ENCODE data around the gene TRIP6. TPM values are rescaled to one million over a fixed set of nuclear protein-coding genes. Genes with fewer than 3 reads are reported as not detected.

TRIP6 gene
- total RNA-seq, 4 donors from 2014 or later: 66.3 to 113 (median 80.7) TPM

GRCh38 chr7:100861616-100861985, 5.6 kb upstream of the TRIP6 start:
- no peak for DNase-seq (ENCODE audit: low spot score in 2 of 2)
- Histone ChIP-seq H3K27me3 (no peaks in the 10 kb centered on the region), H3K4me1 (peaks cover 17% of the 10 kb centered on the region), H3K4me3 (no peak overlapping the region), H3K36me3 (peaks cover 44% of the 10 kb centered on the region), H3K27ac (no peak overlapping the region), H3K9me3 (no peaks in the 10 kb centered on the region)
- no peak for TF ChIP-seq CTCF (IDR thresholded peaks at IDR 0.05)
- no peak for TF ChIP-seq POLR2AphosphoS5 (IDR thresholded peaks at IDR 0.05)
- TF ChIP-seq EP300 (IDR thresholded peaks at IDR 0.05): no peak
- no peak for TF ChIP-seq POLR2A (IDR thresholded peaks at IDR 0.05)
- 94% methylated on average over 13 of the region's 14 CpGs for WGBS

GRCh38 chr7:100863406-100863950, 3.7 kb upstream of the TRIP6 start:
- WGBS: 84% methylated on average over 10 of the region's 10 CpGs
- H3K4me1 ChIP-seq: peaks cover 31% of the 10 kb centered on the region
- no peak for DNase-seq (ENCODE audit: low spot score in 2 of 2)

GRCh38 chr7:100864263-100864845, 2.8 kb upstream of the TRIP6 start:
- no peak for DNase-seq (ENCODE audit: low spot score in 2 of 2)
- TF ChIP-seq POLR2A (IDR thresholded peaks at IDR 0.05) (no peak), POLR2AphosphoS5 (IDR thresholded peaks at IDR 0.05) (no peak), CTCF (IDR thresholded peaks at IDR 0.05) (no peak), EP300 (IDR thresholded peaks at IDR 0.05) (no peak)
- H3K9me3 ChIP-seq: no peaks in the 10 kb centered on the region
- peaks cover 40% of the 10 kb centered on the region for H3K4me1 ChIP-seq
- H3K27ac ChIP-seq: no peak overlapping the region
- no peaks in the 10 kb centered on the region for H3K27me3 ChIP-seq
- H3K4me3 ChIP-seq: no peak overlapping the region
- WGBS: 92% methylated on average over 10 of the region's 12 CpGs
- peaks cover 34% of the 10 kb centered on the region for H3K36me3 ChIP-seq

More at GRCh38 chr7:100863406-100863950, 3.7 kb upstream of the TRIP6 start:
- H3K27ac ChIP-seq: no peak overlapping the region
- peaks cover 36% of the 10 kb centered on the region for H3K36me3 ChIP-seq
- H3K9me3 ChIP-seq: no peaks in the 10 kb centered on the region
- no peak overlapping the region for H3K4me3 ChIP-seq
- no peaks in the 10 kb centered on the region for H3K27me3 ChIP-seq
- TF ChIP-seq EP300 (IDR thresholded peaks at IDR 0.05): no peak
- TF ChIP-seq POLR2A (IDR thresholded peaks at IDR 0.05): no peak
- no peak for TF ChIP-seq CTCF (IDR thresholded peaks at IDR 0.05)
- TF ChIP-seq POLR2AphosphoS5 (IDR thresholded peaks at IDR 0.05): no peak

- peaks cover 40% of the 10 kb centered on the region for H3K4me1 ChIP-seq
- no peak for DNase-seq (ENCODE audit: low spot score in 2 of 2)
- peak overlapping the region; percentile 98 for H3K27ac ChIP-seq
- no peak for TF ChIP-seq EP300 (IDR thresholded peaks at IDR 0.05)
- no peak for TF ChIP-seq POLR2AphosphoS5 (IDR thresholded peaks at IDR 0.05)
- TF ChIP-seq POLR2A (IDR thresholded peaks at IDR 0.05): no peak
- no peak for TF ChIP-seq CTCF (IDR thresholded peaks at IDR 0.05)
- H3K4me3 ChIP-seq: peak overlapping the region; percentile 94
- no peaks in the 10 kb centered on the region for H3K9me3 ChIP-seq
- H3K27me3 ChIP-seq: no peaks in the 10 kb centered on the region
- peaks cover 30% of the 10 kb centered on the region for H3K36me3 ChIP-seq
- 36% methylated on average over 17 of the region's 17 CpGs for WGBS
Measured at GRCh38 chr7:100865372-100865911, 1.7 kb upstream of the TRIP6 start.

- TF ChIP-seq POLR2AphosphoS5 (IDR thresholded peaks at IDR 0.05) (no peak), EP300 (IDR thresholded peaks at IDR 0.05) (no peak), CTCF (IDR thresholded peaks at IDR 0.05) (no peak), POLR2A (IDR thresholded peaks at IDR 0.05) (no peak)
- Histone ChIP-seq H3K9me3 (no peaks in the 10 kb centered on the region), H3K27ac (peak overlapping the region; percentile 98), H3K36me3 (peaks cover 28% of the 10 kb centered on the region), H3K27me3 (no peaks in the 10 kb centered on the region), H3K4me3 (peak overlapping the region; percentile 94), H3K4me1 (peaks cover 40% of the 10 kb centered on the region)
- 19% methylated on average over 3 of the region's 46 CpGs for WGBS
- DNase-seq (ENCODE audit: low spot score in 2 of 2): peak; percentile 91 to 92
Measured at GRCh38 chr7:100865938-100866728, 1.1 kb upstream of the TRIP6 start.
